ENCODE measurements around the gene SMOC2.

- no peak for TF ChIP-seq CTCF (IDR thresholded peaks at IDR 0.05)
- TF ChIP-seq POLR2A (IDR thresholded peaks at IDR 0.05), result no peak
Measured at GRCh38 chr6:168619560-168620314, 178.8 kb downstream of the SMOC2 start.

Data from Peyer's patch (tissue), 4 donors.